SU-DHL-6 (cell line): ENCODE data around the gene DGKK.

Source experiments
- H2AFZ ChIP-seq: fragments of 200-600 bp; sonication (generic); 2 replicates; pipeline ENCODE4 v1.6.1; 2014; ENCODE audit warnings: low read depth, mild to moderate bottlenecking, moderate library complexity, mixed read lengths, antibody characterized with exemption, low read length; ENCODE audit not compliant: severe bottlenecking
- H3F3A ChIP-seq: fragments of 200-600 bp; shearing (Covaris generic); 2 replicates; pipeline ENCODE4 v1.6.0; 2016; ENCODE audit warnings: antibody characterized with exemption, mild to moderate bottlenecking; ENCODE audit not compliant: insufficient read depth
- H3K27ac ChIP-seq: fragments of 200-600 bp; sonication (generic); 2 replicates; pipeline ENCODE4 v1.5.1; 2016; ENCODE audit warnings: low read depth, mild to moderate bottlenecking, low read length, moderate library complexity, mixed read lengths
- H3K27me3 ChIP-seq: fragments of 200-600 bp; sonication (generic), shearing (Covaris generic); 2 replicates; pipeline ENCODE4 v1.6.0; 2014; ENCODE audit warnings: mild to moderate bottlenecking, low read length
- H3K36me3 ChIP-seq: fragments of 200-600 bp; sonication (generic); 2 replicates; pipeline ENCODE4 v1.6.1; 2014; ENCODE audit warnings: mild to moderate bottlenecking, low read length, mixed read lengths
- H3K4me2 ChIP-seq: fragments of 300-600, 200-600 bp; shearing (Covaris generic), sonication (generic); 2 replicates; pipeline ENCODE4 v1.6.0; 2014; ENCODE audit warnings: low read length, low read depth, mild to moderate bottlenecking; ENCODE audit not compliant: poor library complexity, severe bottlenecking
- H3K4me3 ChIP-seq: fragments of 200-600 bp; sonication (generic); 2 replicates; pipeline ENCODE4 v1.5.1; 2014; ENCODE audit warnings: antibody characterized with exemption, low read length, mild to moderate bottlenecking, mixed read lengths; ENCODE audit not compliant: insufficient read depth, poor library complexity, severe bottlenecking
- H3K79me2 ChIP-seq: fragments of 200-600 bp; sonication (generic); 2 replicates; pipeline ENCODE4 v1.6.1; 2014; ENCODE audit warnings: mild to moderate bottlenecking, low read length, moderate library complexity; ENCODE audit not compliant: insufficient read depth
- H3K9ac ChIP-seq: fragments of 200-600 bp; sonication (generic); 2 replicates; pipeline ENCODE4 v1.7.0; 2014; ENCODE audit warnings: mild to moderate bottlenecking, low read length
- H3K9me2 ChIP-seq: fragments of 200-600 bp; sonication (generic); replicated peaks from 2 replicates; pipeline ENCODE4 v1.6.1; 2014; ENCODE audit warnings: low read length; ENCODE audit not compliant: insufficient read depth
- H3K9me3 ChIP-seq: fragments of 200-600 bp; sonication (generic); 2 replicates; pipeline ENCODE4 v1.6.1; 2014; ENCODE audit warnings: low read length, mixed read lengths; ENCODE audit not compliant: insufficient read depth
- H4K20me1 ChIP-seq: fragments of 200-600 bp; sonication (generic); 2 replicates; pipeline ENCODE4 v1.6.1; 2014; ENCODE audit warnings: low read depth, mild to moderate bottlenecking, antibody characterized with exemption, low read length, moderate library complexity, mixed read lengths
- CTCF ChIP-seq: fragments of 200-600 bp; sonication (generic); IDR thresholded peaks from one replicate; pipeline ENCODE4 v1.5.1; 2017; ENCODE audit warnings: antibody characterized with exemption, mild to moderate bottlenecking, low read length, moderate library complexity; ENCODE audit not compliant: insufficient read depth, poor library complexity, severe bottlenecking
- EZH2phosphoT487 ChIP-seq: fragments of 200-600 bp; sonication (generic), shearing (Covaris generic); conservative IDR thresholded peaks from 2 replicates; pipeline ENCODE4 v1.6.1; 2018; ENCODE audit warnings: mild to moderate bottlenecking, antibody characterized with exemption, low read length, moderate library complexity, mixed read lengths

Gene DGKK

GRCh38 chrX:50393902-50394301 lies 76.7 kb downstream of the DGKK start:
- H3K9me3 ChIP-seq: no peaks in the 10 kb centered on the region
- no peak overlapping the region for H3K4me3 ChIP-seq
- no peak overlapping the region for H3K4me2 ChIP-seq
- TF ChIP-seq CTCF: no peak
- no peak for TF ChIP-seq EZH2phosphoT487
- no peaks in the 10 kb centered on the region for H3K9me2 ChIP-seq
- H3K27me3 ChIP-seq: no peaks in the 10 kb centered on the region
- H4K20me1 ChIP-seq: no peaks in the 10 kb centered on the region
- H3K27ac ChIP-seq: no peak overlapping the region
- no peak overlapping the region for H2AFZ ChIP-seq
- H3K9ac ChIP-seq: no peak overlapping the region
- no peaks in the 10 kb centered on the region for H3F3A ChIP-seq
- no peaks in the 10 kb centered on the region for H3K36me3 ChIP-seq
- H3K79me2 ChIP-seq: no peaks in the 10 kb centered on the region

GRCh38 chrX:50386520-50386919 lies 84.1 kb downstream of the DGKK start:
- Histone ChIP-seq H2AFZ (no peak overlapping the region), H3K9ac (no peak overlapping the region), H3K4me3 (no peak overlapping the region), H3K36me3 (no peaks in the 10 kb centered on the region), H3F3A (no peaks in the 10 kb centered on the region), H3K27me3 (no peaks in the 10 kb centered on the region), H3K79me2 (no peaks in the 10 kb centered on the region), H3K9me2 (no peaks in the 10 kb centered on the region), H4K20me1 (no peaks in the 10 kb centered on the region), H3K4me2 (no peak overlapping the region), H3K27ac (no peak overlapping the region), H3K9me3 (no peaks in the 10 kb centered on the region)
- TF ChIP-seq EZH2phosphoT487 (no peak), CTCF (no peak)

- H3K36me3 ChIP-seq: no peaks in the 10 kb centered on the region
- no peak overlapping the region for H3K4me2 ChIP-seq
- H3F3A ChIP-seq: no peaks in the 10 kb centered on the region
- H3K79me2 ChIP-seq: no peaks in the 10 kb centered on the region
- no peaks in the 10 kb centered on the region for H4K20me1 ChIP-seq
- no peak overlapping the region for H3K27ac ChIP-seq
- no peaks in the 10 kb centered on the region for H3K9me2 ChIP-seq
- no peak for TF ChIP-seq EZH2phosphoT487
- TF ChIP-seq CTCF: no peak
- H3K27me3 ChIP-seq: no peaks in the 10 kb centered on the region
- H3K9ac ChIP-seq: no peak overlapping the region
- H3K9me3 ChIP-seq: no peaks in the 10 kb centered on the region
- H3K4me3 ChIP-seq: no peak overlapping the region
- H2AFZ ChIP-seq: no peak overlapping the region
These were observed 88.8 kb downstream of the DGKK start for GRCh38 chrX:50381729-50382415.
